Neural cell (in vitro differentiated cells): ENCODE data around the gene KDM2A. TPM values are rescaled to one million over a fixed set of nuclear protein-coding genes. Genes with fewer than 3 reads are reported as not detected.

Experiments used
- H2AFZ ChIP-seq: fragments of 200-600, 300-800 bp; sonication (generic), shearing (Covaris generic); 2 replicates; pipeline ENCODE4 v1.6.0; 2014; ENCODE audit warnings: low read depth, mild to moderate bottlenecking, antibody characterized with exemption, low read length, moderate library complexity
- H3F3A ChIP-seq: fragments of 200-600 bp; shearing (Covaris generic); 2 replicates; pipeline ENCODE4 v1.6.1; 2016; ENCODE audit warnings: mild to moderate bottlenecking, moderate library complexity, mixed read lengths, antibody characterized with exemption, low read length; ENCODE audit not compliant: insufficient read depth, poor library complexity, severe bottlenecking
- H3K27ac ChIP-seq: fragments of 200-600, 300-800 bp; sonication (generic), shearing (Covaris generic); 2 replicates; pipeline ENCODE4 v1.5.1; 2014; ENCODE audit warnings: mild to moderate bottlenecking, low read length, moderate library complexity
- H3K27me3 ChIP-seq: fragments of 300-800, 200-600 bp; sonication (generic), shearing (Covaris generic); 2 replicates; pipeline ENCODE4 v1.6.0; 2014; ENCODE audit warnings: mild to moderate bottlenecking, low read depth, low read length, moderate library complexity; ENCODE audit not compliant: insufficient read depth
- H3K36me3 ChIP-seq: fragments of 300-800, 200-600 bp; sonication (generic), shearing (Covaris generic); 2 replicates; pipeline ENCODE4 v1.5.1; 2014; ENCODE audit warnings: mild to moderate bottlenecking, antibody characterized with exemption, low read length, moderate library complexity; ENCODE audit not compliant: insufficient read depth
- H3K4me2 ChIP-seq: fragments of 300-800, 200-600 bp; sonication (generic), shearing (Covaris generic); 2 replicates; pipeline ENCODE4 v1.6.0; 2014; ENCODE audit warnings: mild to moderate bottlenecking, low read length
- H3K4me3 ChIP-seq: fragments of 300-800, 200-600 bp; sonication (generic), shearing (Covaris generic); 2 replicates; pipeline ENCODE4 v1.5.1; 2014; ENCODE audit warnings: mild to moderate bottlenecking, low read length, moderate library complexity
- H3K79me2 ChIP-seq: fragments of 200-600 bp; shearing (Covaris generic); replicated peaks from 2 replicates; pipeline ENCODE4 v1.6.0; 2014; ENCODE audit warnings: mild to moderate bottlenecking, low read length, moderate library complexity; ENCODE audit not compliant: insufficient read depth
- H3K9ac ChIP-seq: fragments of 300-800, 200-600 bp; sonication (generic), shearing (Covaris generic); 2 replicates; pipeline ENCODE4 v1.6.1; 2016; ENCODE audit warnings: mild to moderate bottlenecking, low read length, mixed read lengths
- H3K9me2 ChIP-seq: fragments of 200-600 bp; shearing (Covaris generic); 2 replicates; pipeline ENCODE4 v1.6.1; 2016; ENCODE audit warnings: mild to moderate bottlenecking, low read length, mixed read lengths; ENCODE audit not compliant: insufficient read depth
- H3K9me3 ChIP-seq: fragments of 200-600, 300-800 bp; sonication (generic), shearing (Covaris generic); 2 replicates; pipeline ENCODE4 v1.6.1; 2016; ENCODE audit warnings: mild to moderate bottlenecking, mixed run types, low read length, moderate library complexity, mixed read lengths
- H4K20me1 ChIP-seq: fragments of 200-600 bp; shearing (Covaris generic); 2 replicates; pipeline ENCODE4 v1.6.1; 2016; ENCODE audit warnings: mild to moderate bottlenecking, mixed run types; ENCODE audit not compliant: insufficient read depth
- CTCF ChIP-seq: fragments of 450-650 bp; IDR thresholded peaks from 2 replicates; pipeline ENCODE4 v1.5.1; 2014; ENCODE audit warnings: antibody characterized with exemption, mild to moderate bottlenecking, moderate library complexity; ENCODE audit not compliant: poor library complexity, severe bottlenecking
- EP300 ChIP-seq: fragments of 450-650 bp; conservative IDR thresholded peaks from 2 replicates; pipeline ENCODE4 v1.6.1; 2014; ENCODE audit warnings: antibody characterized with exemption, mild to moderate bottlenecking, moderate library complexity; ENCODE audit not compliant: poor library complexity, severe bottlenecking
- EZH2 ChIP-seq: fragments of 200-600, 300-800 bp; shearing (Covaris generic), sonication (generic); IDR thresholded peaks from 2 replicates; pipeline ENCODE4 v1.6.1; 2014; ENCODE audit warnings: antibody characterized with exemption, low read length, borderline replicate concordance, mild to moderate bottlenecking; ENCODE audit not compliant: insufficient read depth, poor library complexity, severe bottlenecking
- MXI1 ChIP-seq: fragments of 450-650 bp; conservative IDR thresholded peaks from 2 replicates; pipeline ENCODE4 v1.6.1; 2014; ENCODE audit warnings: antibody characterized with exemption, mild to moderate bottlenecking; ENCODE audit not compliant: poor library complexity, severe bottlenecking
- POLR2AphosphoS5 ChIP-seq: IDR thresholded peaks from 2 replicates; pipeline ENCODE4 v1.6.1; 2012
- RAD21 ChIP-seq: fragments of 450-650 bp; conservative IDR thresholded peaks from 2 replicates; pipeline ENCODE4 v1.6.1; 2014; ENCODE audit warnings: antibody characterized with exemption, mild to moderate bottlenecking, moderate library complexity
- REST ChIP-seq: IDR thresholded peaks from 2 replicates; pipeline ENCODE4 v1.6.1; 2012; ENCODE audit warnings: borderline replicate concordance
- SMC3 ChIP-seq: fragments of 450-650 bp; conservative IDR thresholded peaks from 2 replicates; pipeline ENCODE4 v1.6.1; 2014; ENCODE audit warnings: antibody characterized with exemption, mild to moderate bottlenecking, moderate library complexity; ENCODE audit not compliant: poor library complexity
- TAF1 ChIP-seq: IDR thresholded peaks from 2 replicates; pipeline ENCODE4 v1.6.1; 2012; ENCODE audit warnings: low read depth
- polyA plus RNA-seq: library from polyadenylated mRNA; depleted of rRNA; stranded (reverse); fragments of >200 nt; gene quantifications from 2 replicates; pipeline ENCODE4 v1.2.3, GENCODE V29; 2014

KDM2A gene
- polyA plus RNA-seq, 1 donor from 2014 or later = 12.4 TPM

- Histone ChIP-seq H3K36me3 (peaks cover 8% of the 10 kb centered on the region), H2AFZ (no peak overlapping the region), H3K9me2 (no peaks in the 10 kb centered on the region), H3K27ac (no peak overlapping the region), H3K79me2 (no peaks in the 10 kb centered on the region), H3K4me3 (no peak overlapping the region), H3K27me3 (no peaks in the 10 kb centered on the region), H3K4me2 (no peak overlapping the region), H4K20me1 (no peaks in the 10 kb centered on the region), H3K9ac (no peak overlapping the region), H3K9me3 (no peaks in the 10 kb centered on the region), H3F3A (no peaks in the 10 kb centered on the region)
- TF ChIP-seq CTCF (no peak), RAD21 (no peak), POLR2AphosphoS5 (no peak), EP300 (no peak), SMC3 (no peak), MXI1 (no peak), EZH2 (no peak), REST (no peak), TAF1 (no peak)
Observed at GRCh38 chr11:67255353-67255752, 136.3 kb downstream of the KDM2A start.

- Histone ChIP-seq H3K9me3 (no peaks in the 10 kb centered on the region), H3K79me2 (no peaks in the 10 kb centered on the region), H3K9ac (no peak overlapping the region), H3K27ac (no peak overlapping the region), H2AFZ (no peak overlapping the region), H3K9me2 (no peaks in the 10 kb centered on the region), H3K4me2 (no peak overlapping the region), H3K27me3 (no peaks in the 10 kb centered on the region), H3K4me3 (no peak overlapping the region), H3F3A (no peaks in the 10 kb centered on the region), H4K20me1 (no peaks in the 10 kb centered on the region), H3K36me3 (peaks cover 8% of the 10 kb centered on the region)
- no peak for TF ChIP-seq RAD21
- TF ChIP-seq EP300 = no peak
- TF ChIP-seq POLR2AphosphoS5 = no peak
- TF ChIP-seq CTCF = no peak
- no peak for TF ChIP-seq EZH2
- TF ChIP-seq TAF1 = no peak
- no peak for TF ChIP-seq SMC3
- TF ChIP-seq REST = no peak
- TF ChIP-seq MXI1 = no peak
Observed at GRCh38 chr11:67255864-67256263, 136.8 kb downstream of the KDM2A start.
